Activated naive CD4-positive, alpha-beta T cell treated with anti-CD3 and anti-CD28 coated beads, Interleukin-2, amount 50 U/mL, for 72 hours (primary cell): ENCODE measurements around the gene IGF2R. TPM values are rescaled to one million over a fixed set of nuclear protein-coding genes. Genes with fewer than 3 reads are reported as not detected.

Experiments used
- ATAC-seq, 2 donors: fragments of 150-1000 bp; cut with Tn5 transposase; 2 replicates each; pipeline ENCODE4 v1.10.0; 2021; ENCODE audit warnings: mild to moderate bottlenecking in 2 of 2, moderate library complexity in 2 of 2
- DNase-seq, 2 donors: peaks; one replicate each; pipeline ENCODE4 v3.0.0; 2021 to 2022; ENCODE audit warnings: low spot score in 2 of 2
- H3K27ac Mint-ChIP-seq, 2 donors: one replicate each; pipeline ENCODE4 v1.8.0; 2022; ENCODE audit warnings: mild to moderate bottlenecking in 2 of 2, mixed read lengths in 2 of 2
- H3K36me3 Mint-ChIP-seq, 2 donors: one replicate each; pipeline ENCODE4 v1.8.0; 2022; ENCODE audit warnings: mixed read lengths in 2 of 2
- H3K9me3 Mint-ChIP-seq, 2 donors: one replicate each; pipeline ENCODE4 v1.8.0; 2022; ENCODE audit warnings: mixed read lengths in 2 of 2
- total RNA-seq, 2 donors: library from RNA; stranded (reverse); gene quantifications; one replicate each; pipeline ENCODE4 v1.2.3, GENCODE V29; 2022

IGF2R gene
- total RNA-seq, 2 donors from 2014 or later = 73.8 to 105 TPM

GRCh38 chr6:160141001-160141726, 172.3 kb downstream of the IGF2R start:
- no peak for DNase-seq
- no peaks in the 10 kb centered on the region for H3K36me3 Mint-ChIP-seq
- peaks cover 0 to 9% of the 10 kb centered on the region in 2 donors for H3K9me3 Mint-ChIP-seq
- H3K27ac Mint-ChIP-seq = no peak overlapping the region
- ATAC-seq = no peak

- H3K27ac Mint-ChIP-seq = no peak overlapping the region
- peaks cover 0 to 9% of the 10 kb centered on the region in 2 donors for H3K9me3 Mint-ChIP-seq
- ATAC-seq (no peak), DNase-seq (no peak)
- H3K36me3 Mint-ChIP-seq = no peaks in the 10 kb centered on the region
Measured at GRCh38 chr6:160142115-160142715, 173.3 kb downstream of the IGF2R start.

GRCh38 chr6:160146454-160147145, 177.7 kb downstream of the IGF2R start:
- DNase-seq (no peak), ATAC-seq (no peak)
- H3K36me3 Mint-ChIP-seq = peaks cover 0 to 4% of the 10 kb centered on the region in 2 donors
- peaks cover 5 to 9% of the 10 kb centered on the region in 2 donors for H3K9me3 Mint-ChIP-seq
- H3K27ac Mint-ChIP-seq = no peak overlapping the region

GRCh38 chr6:160147146-160147536, 178.3 kb downstream of the IGF2R start:
- ATAC-seq = no peak
- H3K36me3 Mint-ChIP-seq = peaks cover 0 to 6% of the 10 kb centered on the region in 2 donors
- H3K9me3 Mint-ChIP-seq = peaks cover 5 to 9% of the 10 kb centered on the region in 2 donors

GRCh38 chr6:160154471-160154870, 185.6 kb downstream of the IGF2R start:
- ATAC-seq = no peak
- no peak for DNase-seq
- no peak overlapping the region for H3K27ac Mint-ChIP-seq
- H3K36me3 Mint-ChIP-seq = peaks cover 0 to 6% of the 10 kb centered on the region in 2 donors
- peaks cover 5 to 10% of the 10 kb centered on the region in 2 donors for H3K9me3 Mint-ChIP-seq

More at GRCh38 chr6:160147146-160147536, 178.3 kb downstream of the IGF2R start:
- DNase-seq = no peak
- no peak overlapping the region for H3K27ac Mint-ChIP-seq

GRCh38 chr6:160156842-160157241, 188.0 kb downstream of the IGF2R start:
- Mint-ChIP-seq H3K27ac (no peak overlapping the region), H3K36me3 (no peaks in the 10 kb centered on the region), H3K9me3 (peaks cover 0 to 10% of the 10 kb centered on the region in 2 donors)
- DNase-seq (no peak), ATAC-seq (no peak)

- H3K9me3 Mint-ChIP-seq = peaks cover 0 to 4% of the 10 kb centered on the region in 2 donors
- no peaks in the 10 kb centered on the region for H3K36me3 Mint-ChIP-seq
- DNase-seq (no peak), ATAC-seq (no peak)
- H3K27ac Mint-ChIP-seq = no peak overlapping the region
Measured at GRCh38 chr6:160160450-160160849, 191.6 kb downstream of the IGF2R start.

Other genes starting within 250 kb of the IGF2R start
- gene WTAP, start 241.6 kb upstream of the IGF2R start, total RNA-seq = 10 to 100 TPM; 89.9 to 94.3 TPM
- 100 to 1,000 TPM in 1 of 2 donors, 10 to 100 TPM in 1; 78.9 to 113 TPM for gene ACAT2, start 207.0 kb upstream of the IGF2R start, total RNA-seq
- gene TCP1, start 179.5 kb upstream of the IGF2R start, total RNA-seq = 100 to 1,000 TPM; 378 to 626 TPM
- gene MRPL18, start 178.6 kb upstream of the IGF2R start, total RNA-seq = 10 to 100 TPM; 95.2 to 97.4 TPM
- gene PNLDC1, start 168.8 kb upstream of the IGF2R start, total RNA-seq = under 1 TPM; 0.35 to 0.80 TPM
- under 1 TPM in 1 of 2 donors, not detected in 1; 0.02 TPM for gene MAS1, start 78.1 kb upstream of the IGF2R start, total RNA-seq
- gene SLC22A1, start 152.7 kb downstream of the IGF2R start, total RNA-seq = 1 to 10 TPM in 1 of 2 donors, not detected in 1; 1.2 TPM